K562 (cell line): ENCODE data around the gene DTL. TPM values are rescaled to one million over a fixed set of nuclear protein-coding genes. Genes with fewer than 3 reads are reported as not detected.

ENCODE experiments used
- ARID3B ChIP-seq: fragments of 250-450 bp; sonication (Bioruptor Pico); IDR thresholded peaks from 2 replicates; pipeline ENCODE4 v1.4.0; 2020; ENCODE audit warnings: borderline replicate concordance
- DPF2 ChIP-seq: fragments of 450-650 bp; IDR thresholded peaks from 2 replicates; pipeline ENCODE4 v1.6.1; 2016
- FOXA1 ChIP-seq: fragments of 450-650 bp; IDR thresholded peaks from 2 replicates; pipeline ENCODE4 v1.6.1; 2016; ENCODE audit warnings: mild to moderate bottlenecking, borderline replicate concordance
- FOXA3 ChIP-seq, 2 experiments: fragments of 450-650 bp in 1 of 2; sonication (generic) in 1 of 2; formaldehyde crosslinking; IDR thresholded peaks in 1 of 2; conservative IDR thresholded peaks in 1 of 2; 2 replicates each; pipeline versions ENCODE4 v1.4.0 to v1.8.0; 2020 to 2022; ENCODE audit warnings: mild to moderate bottlenecking in 2 of 2, missing genetic modification reagents in 1 of 2
- FUS ChIP-seq: fragments of 200-400 bp; formaldehyde crosslinking; optimal IDR thresholded peaks from 2 replicates; pipeline ENCODE3; 2017; ENCODE audit warnings: low read depth, low read length
- HNRNPH1 ChIP-seq: fragments of 200-400 bp; formaldehyde crosslinking; optimal IDR thresholded peaks from 2 replicates; pipeline ENCODE3; 2017; ENCODE audit warnings: low read depth, mild to moderate bottlenecking, low read length, moderate library complexity
- JUND ChIP-seq, 2 experiments: IDR thresholded peaks; 2 replicates in 1 of 2; 3 replicates in 1 of 2; pipeline ENCODE4 v1.6.1; 2011; ENCODE audit warnings: borderline replicate concordance in 2 of 2, low read depth in 2 of 2, low read length in 2 of 2, improper control_type of control experiment in 1 of 2, missing biosample characterization in 1 of 2, missing genetic modification characterization in 1 of 2, missing genetic modification reagents in 1 of 2
- KDM2B ChIP-seq: fragments of 250-450 bp; sonication (Bioruptor Pico); IDR thresholded peaks from 2 replicates; pipeline ENCODE4 v1.8.0; 2021; ENCODE audit warnings: mild to moderate bottlenecking, moderate library complexity
- PCBP1 ChIP-seq: fragments of 200-400 bp; formaldehyde crosslinking; IDR thresholded peaks from 2 replicates; pipeline ENCODE4 v1.6.1; 2018; ENCODE audit warnings: mild to moderate bottlenecking, low read depth, low read length; ENCODE audit not compliant: poor library complexity, severe bottlenecking
- PTRF ChIP-seq: fragments of 450-650 bp; IDR thresholded peaks from 2 replicates; pipeline ENCODE4 v1.6.1; 2016; ENCODE audit warnings: mild to moderate bottlenecking, missing genetic modification characterization, missing compliant biosample characterization
- RCOR1 ChIP-seq, 2 experiments: IDR thresholded peaks; 2 replicates each; pipeline ENCODE4 v1.6.1; 2012; ENCODE audit warnings: low read depth in 2 of 2, low read length in 2 of 2, borderline replicate concordance in 1 of 2, improper control_type of control experiment in 1 of 2
- REST ChIP-seq, 2 experiments: fragments of 450-650 bp; formaldehyde crosslinking in 1 of 2; IDR thresholded peaks; 2 replicates each; pipeline versions ENCODE4 v1.4.0 to v1.6.1; 2014 to 2020; ENCODE audit warnings: mild to moderate bottlenecking in 2 of 2, borderline replicate concordance in 1 of 2, low read depth in 1 of 2
- SOX6 ChIP-seq: fragments of 450-650 bp; IDR thresholded peaks from 2 replicates; pipeline ENCODE4 v1.6.1; 2014; ENCODE audit warnings: mild to moderate bottlenecking
- ZNF124 ChIP-seq: sonication (generic); formaldehyde crosslinking; IDR thresholded peaks from 2 replicates; pipeline ENCODE4 v1.8.1; 2022; ENCODE audit warnings: missing genetic modification reagents
- ZNF175 ChIP-seq: fragments of 200-800 bp; sonication (Bioruptor generic); IDR thresholded peaks from 2 replicates; pipeline ENCODE4 v1.6.1; 2016; ENCODE audit warnings: low read depth, mild to moderate bottlenecking, missing genetic modification characterization, missing compliant biosample characterization
- ZNF212 ChIP-seq: fragments of 450-650 bp; formaldehyde crosslinking; IDR thresholded peaks from 2 replicates; pipeline ENCODE4 v1.4.0; 2020; ENCODE audit warnings: mild to moderate bottlenecking
- polyA plus RNA-seq, 8 experiments: library from polyadenylated mRNA; depleted of rRNA in 4 of 8; stranded (reverse) in 5 of 8; unstranded in 3 of 8; fragments of >200 nt; fragmentation: Nextera tagmentation in 2 of 8; fragmentation: Illumina TruSeq in 1 of 8; extraction: Ambion mirVana in 2 of 8; extraction: Trizol in 1 of 8; gene quantifications; 2 replicates each; pipeline versions ENCODE4 v1.2.1 to v1.2.3, GENCODE V29; 2011 to 2014; ENCODE audit warnings: inconsistent platforms in 1 of 8, missing spikeins in 1 of 8
- total RNA-seq, 7 experiments: library from RNA; depleted of rRNA in 6 of 7; stranded (reverse); fragments of >200 nt in 6 of 7; fragmentation: Illumina TruSeq in 2 of 7; extraction: Trizol in 2 of 7; gene quantifications; 2 replicates each; pipeline versions ENCODE4 v1.2.1 to v1.2.3, GENCODE V29; 2011 to 2021; ENCODE audit warnings: low replicate concordance in 1 of 7
- TF ChIP-seq, protein P1 (sequence below): fragments of 450-650 bp; formaldehyde crosslinking; IDR thresholded peaks from 2 replicates; pipeline ENCODE4 v1.4.0; 2020; ENCODE audit warnings: mild to moderate bottlenecking, mixed read lengths

The DTL gene
- total and polyA plus RNA-seq, 9 of the 15 experiments (the other 6 are each of a cell fraction or from before 2014, with no cell fraction given) = 38.3 to 81.0 (median 63.2) TPM

DNA sequence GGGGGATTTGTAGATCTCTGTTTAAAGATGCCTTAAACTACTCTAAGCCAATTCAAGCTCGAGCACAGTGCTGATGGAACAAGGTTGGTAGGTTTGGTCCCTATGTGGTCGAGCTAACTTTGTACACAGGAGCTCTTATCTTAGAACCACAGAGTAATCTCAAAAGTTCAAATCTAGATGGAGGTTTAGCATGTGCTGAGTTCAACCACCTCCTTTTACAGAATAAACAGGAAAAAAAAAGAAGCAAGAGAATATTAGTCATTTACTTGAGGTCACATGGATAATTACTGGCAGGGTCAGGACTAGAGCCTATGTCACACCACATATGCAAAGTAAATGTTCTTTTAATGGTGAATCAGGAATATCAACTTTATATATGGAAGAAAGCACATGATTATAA is 86.2 kb downstream of the DTL start (continued):
- TF ChIP-seq ARID3B (no peak), RCOR1 (IDR thresholded peaks at IDR 0.05; ENCODE audit: borderline replicate concordance in 1 of 2, low read depth in 2 of 2, low read length in 2 of 2) (peak in 1 of 2 experiments; percentile 66; a peak in 2 of 4 replicates), SOX6 (peak; percentile 43; the same call in 1 of the 2 replicates), JUND (IDR thresholded peaks at IDR 0.05; ENCODE audit: borderline replicate concordance, low read depth, low read length) (no peak), JUND (tag; IDR thresholded peaks at IDR 0.05; ENCODE audit: borderline replicate concordance, low read depth, low read length) (no peak), PTRF (tag) (no peak), ZNF175 (no peak), DPF2 (0 out of 2 replicates have a peak, but pooled peaks have one; percentile 17), HNRNPH1 (no peak), PCBP1 (no peak), FOXA1 (no peak), ZNF212 (CRISPR knock-in tag) (no peak), ZNF124 (CRISPR knock-in tag) (no peak), FOXA3 (CRISPR knock-in tag; conservative IDR thresholded peaks at IDR 0.05 in 1 of 2, IDR thresholded peaks at IDR 0.05 in 1 of 2) (peak in 1 of 2 experiments; percentile 68; a peak in 2 of 4 replicates), REST (IDR thresholded peaks at IDR 0.05; ENCODE audit: borderline replicate concordance) (peak; percentile 14; the same call in 1 of the 2 replicates), REST (CRISPR knock-in tag; IDR thresholded peaks at IDR 0.05; ENCODE audit: low read depth) (no peak), FUS (no peak), KDM2B (CRISPR knock-in tag) (no peak)
- TF ChIP-seq, protein P1, sequence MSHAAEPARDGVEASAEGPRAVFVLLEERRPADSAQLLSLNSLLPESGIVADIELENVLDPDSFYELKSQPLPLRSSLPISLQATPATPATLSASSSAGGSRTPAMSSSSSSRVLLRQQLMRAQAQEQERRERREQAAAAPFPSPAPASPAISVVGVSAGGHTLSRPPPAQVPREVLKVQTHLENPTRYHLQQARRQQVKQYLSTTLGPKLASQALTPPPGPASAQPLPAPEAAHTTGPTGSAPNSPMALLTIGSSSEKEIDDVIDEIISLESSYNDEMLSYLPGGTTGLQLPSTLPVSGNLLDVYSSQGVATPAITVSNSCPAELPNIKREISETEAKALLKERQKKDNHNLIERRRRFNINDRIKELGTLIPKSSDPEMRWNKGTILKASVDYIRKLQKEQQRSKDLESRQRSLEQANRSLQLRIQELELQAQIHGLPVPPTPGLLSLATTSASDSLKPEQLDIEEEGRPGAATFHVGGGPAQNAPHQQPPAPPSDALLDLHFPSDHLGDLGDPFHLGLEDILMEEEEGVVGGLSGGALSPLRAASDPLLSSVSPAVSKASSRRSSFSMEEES (CRISPR knock-in tag) = no peak
